Activated CD4-positive, alpha-beta T cell treated with anti-CD3 and anti-CD28 coated beads, Interleukin-10, Interleukin-2, amounts not matched to agents 100 ng/mL and 50 ng/mL, durations not matched to agents 16 hours and 8 hours (primary cell): Measurements from ENCODE around the gene LMAN1.

Experiments
- DNase-seq: peaks from one replicate; pipeline ENCODE4 v3.0.0-alpha.2; 2020

The LMAN1 gene, protein sequence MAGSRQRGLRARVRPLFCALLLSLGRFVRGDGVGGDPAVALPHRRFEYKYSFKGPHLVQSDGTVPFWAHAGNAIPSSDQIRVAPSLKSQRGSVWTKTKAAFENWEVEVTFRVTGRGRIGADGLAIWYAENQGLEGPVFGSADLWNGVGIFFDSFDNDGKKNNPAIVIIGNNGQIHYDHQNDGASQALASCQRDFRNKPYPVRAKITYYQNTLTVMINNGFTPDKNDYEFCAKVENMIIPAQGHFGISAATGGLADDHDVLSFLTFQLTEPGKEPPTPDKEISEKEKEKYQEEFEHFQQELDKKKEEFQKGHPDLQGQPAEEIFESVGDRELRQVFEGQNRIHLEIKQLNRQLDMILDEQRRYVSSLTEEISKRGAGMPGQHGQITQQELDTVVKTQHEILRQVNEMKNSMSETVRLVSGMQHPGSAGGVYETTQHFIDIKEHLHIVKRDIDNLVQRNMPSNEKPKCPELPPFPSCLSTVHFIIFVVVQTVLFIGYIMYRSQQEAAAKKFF

DNA sequence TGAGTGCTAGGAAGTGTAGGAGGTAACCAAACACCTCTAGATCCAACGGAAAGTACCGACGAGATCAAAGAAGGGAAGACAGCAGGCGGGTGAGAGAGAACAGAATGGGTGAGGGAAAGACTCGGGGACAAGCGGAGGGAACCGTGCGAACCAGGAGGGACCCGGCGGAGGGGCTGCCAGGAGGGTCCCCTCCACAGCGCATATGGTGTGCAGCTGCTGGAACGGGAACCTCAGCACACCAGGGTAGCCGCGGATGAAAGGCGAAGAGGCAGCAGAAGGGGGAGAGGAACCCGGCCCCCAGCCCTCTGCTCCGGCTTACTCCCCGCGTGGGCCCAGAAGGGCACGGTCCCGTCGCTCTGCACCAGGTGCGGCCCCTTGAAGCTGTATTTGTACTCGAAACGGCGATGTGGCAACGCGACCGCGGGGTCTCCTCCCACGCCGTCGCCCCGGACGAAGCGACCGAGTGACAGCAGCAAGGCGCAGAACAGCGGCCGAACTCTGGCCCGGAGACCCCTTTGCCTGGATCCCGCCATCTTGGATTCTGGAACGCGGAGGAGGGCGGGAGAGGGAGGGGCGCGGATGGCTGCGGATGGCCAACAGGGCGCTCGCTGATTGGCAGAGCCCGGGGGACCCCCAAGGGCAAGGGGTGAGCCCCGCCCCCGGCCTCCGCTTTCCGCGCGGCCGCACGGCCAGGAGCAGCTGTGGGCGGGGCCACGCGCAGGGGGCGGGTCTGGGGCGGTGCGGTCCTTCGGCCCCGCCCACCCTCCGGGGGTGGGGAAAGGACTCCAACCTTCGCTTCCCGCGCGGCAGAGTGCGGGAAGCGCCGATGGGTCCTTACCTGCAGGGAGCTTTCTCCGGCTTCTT is at the start of gene LMAN1:
LMAN1 (minus strand) TSS at position 554 of the 864 bp plus-strand sequence; CDS start at position 533, 21 bp downstream.
- peak; percentile 97 for DNase-seq

DNA sequence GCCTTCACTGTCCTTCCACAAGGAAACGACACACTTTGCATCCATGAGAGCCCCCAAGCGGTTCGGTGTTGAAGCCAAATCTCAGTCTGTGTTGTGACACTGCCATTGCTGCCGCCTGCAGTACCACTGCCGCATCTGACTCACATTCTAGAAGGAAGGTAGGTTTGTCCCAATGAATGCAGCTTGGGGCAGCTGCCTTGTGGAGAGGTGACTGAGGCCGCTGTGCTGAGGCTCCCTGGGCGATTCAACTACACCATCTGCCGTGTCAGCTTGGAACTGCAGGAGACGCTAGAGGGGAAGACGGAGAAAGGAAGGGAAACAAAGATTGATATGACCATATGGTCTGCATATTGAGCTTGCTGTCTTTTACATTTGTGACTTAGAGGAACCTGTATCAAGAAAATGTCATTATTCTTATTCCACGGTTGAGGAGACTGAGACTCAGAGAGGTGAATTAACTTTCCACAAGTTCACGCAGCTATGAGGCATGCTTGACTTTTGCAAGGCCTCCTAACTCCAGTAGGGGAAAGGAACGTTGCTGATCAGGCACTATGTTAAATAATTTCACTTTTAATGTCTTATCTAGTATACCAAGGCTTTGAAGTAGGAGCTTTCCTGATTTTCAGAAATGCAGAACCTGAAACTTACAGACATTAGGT is 43.5 kb upstream of the LMAN1 start:
- DNase-seq = peak; percentile 77

DNA sequence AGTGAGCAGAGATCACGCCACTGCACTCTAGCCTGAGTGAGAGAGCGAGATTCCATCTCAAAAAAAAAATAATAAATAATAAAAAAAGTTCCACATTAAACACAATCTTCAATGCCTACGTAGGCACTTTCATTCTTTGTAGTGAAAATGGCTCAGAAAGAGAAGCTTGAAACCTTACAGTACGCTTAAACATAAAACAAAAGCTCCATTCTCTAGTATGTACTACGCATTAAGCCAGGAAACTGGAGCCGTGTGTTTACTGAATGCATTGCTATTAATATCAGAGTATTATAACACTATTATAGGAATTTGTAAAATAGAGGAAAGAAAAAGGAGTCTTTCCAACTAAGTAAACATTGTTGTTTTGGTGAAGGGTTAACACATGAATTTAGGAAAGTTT is 41.3 kb upstream of the LMAN1 start:
- no peak for DNase-seq

DNA sequence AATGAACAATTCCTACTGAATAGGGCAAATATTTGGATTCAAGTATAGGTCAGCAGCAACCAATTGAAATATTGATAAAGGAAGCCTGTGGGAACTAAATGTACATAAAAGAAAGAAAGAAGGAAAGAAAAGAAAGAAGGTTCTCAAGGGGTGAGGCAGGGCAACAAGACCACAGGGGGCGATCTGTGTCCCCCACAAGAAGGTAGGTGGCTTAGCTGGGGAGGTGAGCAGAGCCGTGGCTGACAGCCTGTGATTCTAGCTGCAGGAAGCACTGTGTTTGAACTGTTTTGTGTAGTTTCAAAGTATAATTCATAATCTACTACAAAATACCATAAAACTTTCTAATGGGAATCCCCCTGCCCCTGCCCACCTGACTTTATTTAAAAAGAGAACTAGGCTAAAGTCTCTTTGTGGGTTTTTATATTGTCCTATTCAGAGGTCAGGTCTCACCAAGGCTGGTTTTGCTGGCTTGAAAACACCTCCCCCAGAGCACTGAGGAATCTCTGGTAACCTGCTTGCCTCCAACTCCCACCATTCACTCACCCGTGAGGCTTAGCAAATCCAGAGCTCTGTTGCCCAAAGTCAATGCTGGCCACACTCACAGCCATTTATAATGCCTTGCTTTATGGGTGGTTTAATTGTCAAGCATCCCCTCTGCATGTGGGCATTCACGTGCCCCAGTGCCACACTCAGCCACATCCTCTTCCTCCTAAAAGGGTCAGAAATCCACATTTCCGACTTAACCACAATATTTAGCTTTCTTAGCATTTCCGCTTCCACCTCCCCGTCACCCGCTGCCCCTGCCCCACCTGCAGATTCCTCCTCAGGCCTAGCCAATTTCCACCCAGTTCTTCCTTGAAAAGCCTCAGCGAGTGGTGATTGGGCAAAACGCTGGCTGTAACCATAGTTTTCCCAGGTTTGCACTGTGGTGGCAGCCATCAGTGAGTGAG is 36.4 kb upstream of the LMAN1 start:
- DNase-seq = peak; percentile 3

DNA sequence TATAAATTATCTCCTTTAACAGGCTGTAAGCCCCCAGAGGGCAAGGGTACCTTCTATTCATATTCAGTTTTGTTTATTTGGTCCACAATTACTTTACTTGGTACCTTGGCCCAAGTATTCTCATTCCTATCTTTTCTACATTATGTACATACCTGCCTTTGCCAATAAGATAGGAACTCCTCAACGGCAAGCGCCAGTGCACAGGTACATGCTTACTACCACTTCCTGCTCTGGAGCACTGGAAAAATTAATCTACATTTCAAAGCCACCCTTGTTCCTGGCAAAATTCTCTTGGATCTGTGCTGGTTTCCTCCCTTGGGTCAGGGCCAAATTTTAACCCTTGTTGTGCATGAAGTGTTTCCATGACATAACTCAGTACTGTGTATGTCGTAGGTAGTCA is 34.3 kb upstream of the LMAN1 start:
- DNase-seq = no peak

DNA sequence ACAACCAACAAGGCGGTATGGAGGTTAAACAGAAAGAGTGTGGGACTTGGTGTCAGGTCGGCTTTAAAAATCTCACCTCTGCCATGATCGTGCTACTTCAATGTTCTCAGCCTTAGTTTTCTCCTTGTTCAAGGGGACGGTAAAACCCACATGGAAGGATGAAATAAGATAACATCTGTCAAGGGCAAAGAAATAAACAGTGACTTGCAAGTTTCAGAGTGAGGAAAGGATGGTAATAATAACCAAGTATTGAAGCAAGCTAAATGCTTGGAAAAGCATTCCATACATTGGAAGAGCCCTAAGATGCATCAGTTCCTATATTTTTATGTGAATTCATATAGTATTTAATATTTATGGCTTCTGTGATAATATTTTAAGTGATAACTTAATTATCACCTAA is 29.8 kb upstream of the LMAN1 start:
- DNase-seq = no peak

DNA sequence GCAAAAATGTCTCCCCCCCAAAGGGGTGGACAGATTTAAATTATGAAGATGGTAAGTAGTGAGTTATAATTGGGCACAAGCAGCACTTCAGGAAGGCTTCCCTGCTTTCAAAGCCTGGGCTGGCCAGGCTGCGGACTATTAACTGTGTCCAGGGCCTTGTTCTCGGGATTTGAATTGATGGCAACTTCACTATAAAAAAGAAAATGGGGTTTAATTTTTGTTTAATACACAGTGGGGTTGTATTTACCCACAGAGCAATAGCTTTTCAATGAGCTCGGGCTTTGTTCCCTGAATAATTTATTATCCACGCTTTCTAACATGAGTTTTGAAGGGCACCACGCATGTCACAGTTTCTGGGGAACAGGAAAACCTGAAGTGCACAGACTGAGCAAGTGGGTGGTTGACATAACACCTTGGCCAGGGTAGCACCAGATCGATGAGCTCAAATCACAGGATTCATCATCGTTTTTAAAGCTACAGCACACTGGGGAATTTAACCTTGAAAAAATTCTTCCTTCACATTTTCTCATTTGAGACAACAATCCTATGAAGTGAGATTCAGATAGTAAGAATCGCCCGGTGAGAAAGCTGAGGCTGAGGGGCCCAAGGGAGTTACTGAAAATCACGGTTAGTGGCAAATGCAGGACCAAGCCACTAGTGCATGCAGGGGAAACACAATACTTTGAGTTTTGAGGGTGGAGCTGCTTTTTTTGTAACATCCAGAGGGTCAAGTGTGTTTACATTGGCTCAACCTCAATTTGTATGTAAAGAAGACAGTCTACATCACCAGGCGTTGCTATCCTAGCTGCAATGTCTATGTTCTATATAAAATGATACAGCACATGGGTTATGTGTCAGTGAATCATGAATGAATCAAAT is 28.9 kb upstream of the LMAN1 start:
- DNase-seq = no peak

DNA sequence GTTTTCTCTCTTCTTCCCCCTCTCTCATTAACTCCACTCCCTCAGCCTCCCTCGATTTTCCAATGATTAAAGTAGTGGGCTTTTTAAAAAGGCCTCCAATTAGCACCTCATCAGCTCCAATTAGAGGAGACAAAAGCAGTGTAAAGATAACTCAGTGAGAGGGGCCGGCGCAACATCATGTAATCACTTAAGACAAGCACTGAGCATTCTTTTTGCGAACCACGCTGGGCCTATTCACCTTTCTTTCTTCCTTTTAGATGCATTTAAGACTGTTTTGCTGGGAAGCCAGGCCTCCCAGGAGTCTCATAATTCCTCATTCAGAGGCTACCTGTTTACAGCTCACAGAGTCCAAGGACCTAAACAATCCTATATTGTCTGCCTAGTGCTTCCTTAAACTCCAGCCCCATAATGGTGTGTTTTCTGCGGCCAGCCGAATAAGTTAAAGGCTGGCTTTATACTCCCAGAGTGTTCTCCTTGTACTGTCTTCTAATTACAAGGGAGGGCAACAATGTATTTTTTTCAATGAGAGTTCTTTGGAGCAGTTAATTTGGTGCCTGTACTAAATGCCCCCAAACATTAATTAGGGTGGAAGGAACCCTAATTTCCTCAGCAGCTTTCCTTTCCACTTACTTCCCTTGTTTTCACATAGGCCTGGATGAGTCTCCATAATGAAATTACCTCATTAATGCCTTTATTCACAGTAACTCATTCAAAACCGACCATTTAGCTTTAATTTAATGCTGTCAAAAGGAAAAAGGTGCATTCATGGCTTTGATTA is 28.0 kb upstream of the LMAN1 start:
- DNase-seq = no peak

DNA sequence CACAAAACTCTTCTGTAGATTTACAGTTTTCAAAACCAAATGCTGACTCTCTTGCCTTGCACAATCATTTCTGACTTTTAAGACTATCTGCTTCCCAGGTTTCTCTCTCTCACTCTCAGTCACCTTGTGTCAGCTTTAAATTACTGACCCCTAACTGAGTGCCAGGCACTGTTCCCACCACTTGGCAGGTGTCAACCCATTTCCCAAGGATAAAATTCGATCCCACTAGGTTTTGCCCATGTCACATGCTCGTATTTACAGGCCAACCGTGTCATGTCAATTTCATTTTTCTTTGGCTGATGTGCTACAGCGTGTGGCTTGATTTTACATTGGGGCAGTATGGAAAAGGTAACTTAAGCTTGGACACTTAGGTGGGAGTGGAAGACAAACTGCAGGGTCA is 26.1 kb upstream of the LMAN1 start:
- DNase-seq = no peak

DNA sequence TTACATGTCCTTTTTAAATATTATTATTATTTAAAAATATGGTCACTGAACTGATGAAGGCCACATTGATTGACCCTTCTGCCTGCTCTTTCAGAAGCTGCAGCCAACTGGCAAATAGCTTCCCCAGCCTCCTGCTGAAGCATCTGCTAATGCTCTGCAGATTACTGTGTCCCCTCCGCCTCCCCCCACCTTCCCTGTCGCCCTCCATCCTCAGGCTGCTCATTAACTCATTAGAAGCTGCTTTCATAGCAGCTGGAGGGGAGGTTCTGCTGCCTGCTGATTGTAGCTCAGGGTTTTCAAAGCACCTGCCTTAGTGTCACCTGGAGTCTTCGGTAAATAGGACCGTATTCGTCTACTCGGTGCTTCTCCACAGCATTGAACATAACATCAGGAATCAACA is 24.8 kb upstream of the LMAN1 start:
- no peak for DNase-seq

DNA sequence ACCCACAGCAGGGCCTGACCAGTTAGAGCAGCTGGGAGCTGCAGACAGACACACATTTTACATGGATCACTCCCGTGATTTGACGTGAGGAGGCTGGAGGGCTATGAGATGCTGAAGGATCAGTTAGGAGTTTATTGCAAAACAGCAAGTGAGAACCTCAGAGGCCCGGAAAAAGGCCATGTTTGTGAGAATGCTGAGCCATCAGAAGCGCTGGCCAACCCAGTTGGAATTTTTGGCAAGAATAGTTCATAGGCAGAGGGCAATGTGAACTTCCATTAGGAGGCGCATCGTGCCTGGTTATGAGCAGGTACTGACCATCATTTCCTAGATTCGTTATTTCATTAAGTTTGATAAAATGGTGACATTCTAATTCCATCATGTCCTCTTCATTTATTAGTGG is 23.3 kb upstream of the LMAN1 start:
- DNase-seq = no peak

DNA sequence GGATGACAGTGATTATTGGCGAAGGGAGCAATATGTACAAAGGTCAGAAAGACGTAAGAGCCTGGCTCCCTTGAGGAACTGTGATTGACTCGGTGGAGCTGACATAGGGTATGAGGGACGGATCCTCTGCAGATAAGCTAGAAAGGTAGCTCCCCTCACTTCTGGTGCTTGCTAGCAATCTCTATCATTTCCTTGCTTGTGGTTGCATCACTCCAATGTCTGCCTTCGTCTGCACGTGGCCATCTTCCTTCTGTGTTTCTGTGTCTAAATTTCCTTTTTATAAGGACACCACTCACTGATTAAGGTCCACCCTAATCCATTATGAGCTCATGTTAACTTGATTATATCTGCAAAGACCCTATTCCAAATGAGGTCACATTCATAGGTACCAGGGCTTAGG is 22.9 kb upstream of the LMAN1 start:
- DNase-seq = no peak

DNA sequence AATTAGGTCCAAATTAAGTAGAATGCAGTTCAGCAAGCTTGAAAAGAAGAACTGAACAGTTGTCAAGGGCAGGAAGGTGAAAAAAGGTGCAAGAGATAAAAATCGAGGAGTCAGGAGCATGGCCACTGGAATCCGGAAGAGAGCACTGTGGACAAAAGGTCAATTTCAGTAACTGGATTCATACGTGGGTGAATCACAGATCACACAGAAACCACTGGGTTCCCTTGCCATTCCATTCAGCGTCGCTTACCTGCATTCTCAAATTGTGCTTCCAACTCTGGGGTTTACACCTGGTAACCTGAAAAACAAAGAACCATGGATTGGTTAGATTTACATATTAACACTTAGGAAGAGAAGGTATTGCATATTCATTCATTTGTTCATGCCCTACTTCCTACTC is 21.6 kb upstream of the LMAN1 start:
- no peak for DNase-seq

DNA sequence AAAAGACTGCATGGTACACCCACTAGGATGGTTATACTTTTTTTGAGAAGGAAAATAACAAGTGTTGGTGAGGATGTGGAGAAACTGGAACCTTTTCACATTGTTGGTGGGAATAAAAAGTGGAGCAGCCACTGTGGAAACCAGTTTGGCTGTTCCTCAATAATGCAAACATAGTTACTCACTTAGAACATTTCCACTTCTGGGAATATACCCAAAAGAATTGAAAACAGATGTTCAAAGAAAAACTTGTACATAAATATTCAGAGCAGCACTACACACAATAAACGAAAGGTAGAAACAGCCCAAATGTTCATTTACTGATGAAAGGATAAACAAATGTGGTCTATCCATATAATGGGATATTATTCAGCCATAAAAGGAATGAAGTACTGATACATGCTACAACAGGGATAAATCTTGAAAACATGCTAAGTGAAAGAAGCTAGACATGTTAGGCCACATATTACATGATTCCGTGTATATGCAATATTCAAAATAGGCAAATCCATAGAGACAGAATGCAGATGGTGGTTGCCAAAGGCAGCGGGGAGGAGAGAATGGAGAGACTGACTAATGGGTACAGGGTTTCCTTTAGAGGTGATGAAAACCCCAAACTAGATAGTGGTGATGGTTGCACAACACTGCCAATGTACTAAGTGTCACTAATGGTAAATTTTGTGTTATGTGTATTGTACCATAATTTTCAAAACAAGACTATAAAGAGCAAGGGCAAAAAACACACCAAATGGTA is 20.9 kb upstream of the LMAN1 start:
- DNase-seq = no peak

DNA sequence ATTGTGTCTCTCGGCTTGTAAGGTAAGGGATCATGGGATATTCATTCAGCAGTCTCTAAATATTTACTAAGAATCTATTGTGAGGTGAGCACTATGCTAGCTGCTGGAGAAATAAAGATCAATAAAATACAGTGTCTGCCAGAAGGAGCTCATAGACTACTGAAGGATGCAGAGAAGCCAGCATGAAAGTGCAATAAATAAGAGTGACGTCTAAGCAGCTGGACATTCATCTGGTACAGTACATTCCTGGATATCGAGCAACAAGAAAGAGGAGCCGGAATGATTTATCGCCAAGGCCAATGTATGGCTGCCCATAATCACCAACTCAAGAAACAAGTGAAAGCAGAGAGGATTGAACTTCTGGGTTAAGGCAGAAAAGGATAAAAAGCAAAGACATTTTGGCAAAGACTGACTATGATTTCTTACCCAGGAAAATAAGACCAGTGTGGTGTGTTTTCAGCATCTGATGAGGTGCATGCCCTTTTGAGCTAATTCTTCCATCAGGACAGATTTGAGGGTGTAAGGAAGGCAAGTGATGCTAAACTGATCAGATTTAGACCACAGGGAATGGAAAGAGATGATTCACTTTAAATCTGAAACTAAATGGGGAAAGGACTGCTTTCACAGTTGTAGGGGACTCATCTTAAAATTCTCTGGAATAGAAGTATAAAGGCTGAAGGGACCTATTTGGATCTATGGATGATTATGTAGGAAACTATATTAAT is 18.7 kb upstream of the LMAN1 start:
- DNase-seq = peak; percentile 8

DNA sequence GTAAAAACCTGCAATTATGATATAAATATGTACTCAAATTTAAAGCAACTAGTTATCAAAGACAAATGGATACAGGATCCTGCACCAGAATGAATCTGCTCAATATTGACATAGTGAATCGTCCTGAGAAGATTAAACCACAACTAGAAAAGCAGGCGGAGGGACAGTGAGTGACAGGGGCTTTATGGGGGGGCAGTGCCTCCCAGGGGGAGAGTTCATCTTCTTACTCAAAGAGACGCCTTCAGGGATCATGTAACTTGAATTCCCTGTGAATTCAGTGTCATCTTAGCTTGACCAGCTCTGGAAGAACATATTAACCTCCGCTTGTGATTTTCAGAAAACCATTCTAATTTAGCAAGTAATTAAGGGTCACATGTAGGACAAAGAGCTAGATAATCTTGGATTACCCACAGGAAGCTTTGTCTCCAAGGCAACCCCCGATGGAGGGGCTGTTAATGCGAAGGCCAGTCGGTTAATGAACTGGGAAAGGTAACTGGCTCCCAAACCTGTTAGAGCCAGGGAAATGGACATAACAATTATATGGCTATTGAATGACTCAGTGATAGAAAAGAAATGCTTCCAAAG is 17.4 kb upstream of the LMAN1 start:
- no peak for DNase-seq

DNA sequence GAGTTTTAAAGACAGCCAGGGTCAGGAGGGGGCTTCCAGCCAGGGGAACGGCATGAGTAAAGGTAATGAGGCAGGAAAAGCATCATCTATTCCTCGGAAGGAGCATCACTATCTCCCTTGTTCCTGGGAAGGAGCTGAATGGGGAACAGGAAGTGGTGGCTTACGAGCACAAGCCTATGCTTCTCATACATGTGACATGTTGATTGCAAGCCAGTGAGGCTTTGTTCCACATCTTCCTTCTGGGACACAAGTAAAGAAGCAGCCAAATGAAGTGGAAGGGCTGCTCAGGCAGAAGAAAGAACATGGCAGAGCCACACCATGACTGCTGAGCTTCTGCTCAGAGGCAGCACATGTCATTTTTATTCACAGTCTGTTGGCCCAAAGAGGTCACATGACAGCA is 15.1 kb upstream of the LMAN1 start:
- DNase-seq = no peak

DNA sequence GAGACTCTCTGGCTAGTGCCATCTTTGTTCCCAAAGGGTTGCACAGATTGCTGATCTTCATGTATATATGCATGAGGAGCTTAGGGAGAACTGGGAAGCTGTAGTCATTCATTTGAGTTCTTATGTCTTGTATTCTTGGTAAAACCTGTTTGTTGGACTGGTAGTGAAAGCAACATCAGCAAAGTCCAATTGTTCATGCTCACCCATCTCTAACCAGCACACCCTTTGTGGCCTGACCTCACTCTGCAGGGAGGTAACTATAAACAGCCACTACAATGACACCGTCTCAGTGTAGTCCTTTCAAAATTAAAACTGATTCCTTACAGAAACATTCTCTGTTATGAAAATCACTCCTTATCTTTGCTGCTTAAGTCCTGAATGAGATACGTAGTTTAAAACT is 13.9 kb upstream of the LMAN1 start:
- DNase-seq = no peak
